HL-60 (cell line): ENCODE measurements around the gene GALK1.

Experiments used
- DNase-seq, 2 experiments: peaks; one replicate each; pipeline ENCODE4 v3.0.0-alpha.2; 2010 to 2020; ENCODE audit warnings: low read depth in 1 of 2, low spot score in 1 of 2
- H3K27ac ChIP-seq: fragments of 250-450 bp; sonication (Bioruptor Pico); replicated peaks from 2 replicates; pipeline ENCODE4 v1.5.1; 2020; ENCODE audit warnings: mild to moderate bottlenecking, moderate library complexity
- H3K27me3 ChIP-seq: fragments of 250-450 bp; sonication (Bioruptor Pico); 2 replicates; pipeline ENCODE4 v1.5.1; 2021; ENCODE audit warnings: mild to moderate bottlenecking, moderate library complexity; ENCODE audit not compliant: insufficient read depth, poor library complexity, severe bottlenecking
- H3K4me3 ChIP-seq: replicated peaks from 2 replicates; pipeline ENCODE4 v1.5.1; 2011; ENCODE audit warnings: mild to moderate bottlenecking, control low read depth, low read length; ENCODE audit not compliant: insufficient read depth
- CTCF ChIP-seq: IDR thresholded peaks from one replicate; pipeline ENCODE4 v1.5.1; 2011; ENCODE audit warnings: low read length, control low read depth, inconsistent platforms; ENCODE audit not compliant: insufficient read depth
- GABPA ChIP-seq: IDR thresholded peaks from 2 replicates; pipeline ENCODE4 v1.6.1; 2012; ENCODE audit warnings: low read depth
- POLR2AphosphoS5 ChIP-seq: IDR thresholded peaks from 2 replicates; pipeline ENCODE4 v1.6.1; 2012; ENCODE audit warnings: low read depth
- REST ChIP-seq: IDR thresholded peaks from 2 replicates; pipeline ENCODE4 v1.6.1; 2012; ENCODE audit warnings: low read depth; ENCODE audit not compliant: insufficient replicate concordance
- SPI1 ChIP-seq: IDR thresholded peaks from 2 replicates; pipeline ENCODE4 v1.6.1; 2012; ENCODE audit warnings: low read depth, mild to moderate bottlenecking, borderline replicate concordance

Gene GALK1

GRCh38 chr17:75774991-75775668, 10.1 kb upstream of the GALK1 start:
- no peak overlapping the region for H3K4me3 ChIP-seq
- no peaks in the 10 kb centered on the region for H3K27me3 ChIP-seq
- no peak overlapping the region for H3K27ac ChIP-seq
- DNase-seq: no peak
- TF ChIP-seq CTCF (no peak), REST (no peak), GABPA (no peak), SPI1 (no peak), POLR2AphosphoS5 (no peak)

GRCh38 chr17:75774471-75774990, 9.5 kb upstream of the GALK1 start:
- Histone ChIP-seq H3K4me3 (no peak overlapping the region), H3K27me3 (no peaks in the 10 kb centered on the region), H3K27ac (no peak overlapping the region)
- DNase-seq: no peak
- TF ChIP-seq REST: no peak

GRCh38 chr17:75773808-75774470, 8.9 kb upstream of the GALK1 start:
- TF ChIP-seq REST (no peak), POLR2AphosphoS5 (no peak), SPI1 (no peak), CTCF (no peak)
- no peak overlapping the region for H3K27ac ChIP-seq
- no peak overlapping the region for H3K4me3 ChIP-seq

More at GRCh38 chr17:75773808-75774470, 8.9 kb upstream of the GALK1 start:
- DNase-seq: no peak
- no peaks in the 10 kb centered on the region for H3K27me3 ChIP-seq
